ENCODE measurements around the gene TMEM151B. TPM values are rescaled to one million over a fixed set of nuclear protein-coding genes. Genes with fewer than 3 reads are reported as not detected.

The TMEM151B gene
- total and polyA plus RNA-seq, 9 of the 15 experiments (the other 6 are each of a cell fraction or from before 2014, with no cell fraction given): not detected

DNA sequence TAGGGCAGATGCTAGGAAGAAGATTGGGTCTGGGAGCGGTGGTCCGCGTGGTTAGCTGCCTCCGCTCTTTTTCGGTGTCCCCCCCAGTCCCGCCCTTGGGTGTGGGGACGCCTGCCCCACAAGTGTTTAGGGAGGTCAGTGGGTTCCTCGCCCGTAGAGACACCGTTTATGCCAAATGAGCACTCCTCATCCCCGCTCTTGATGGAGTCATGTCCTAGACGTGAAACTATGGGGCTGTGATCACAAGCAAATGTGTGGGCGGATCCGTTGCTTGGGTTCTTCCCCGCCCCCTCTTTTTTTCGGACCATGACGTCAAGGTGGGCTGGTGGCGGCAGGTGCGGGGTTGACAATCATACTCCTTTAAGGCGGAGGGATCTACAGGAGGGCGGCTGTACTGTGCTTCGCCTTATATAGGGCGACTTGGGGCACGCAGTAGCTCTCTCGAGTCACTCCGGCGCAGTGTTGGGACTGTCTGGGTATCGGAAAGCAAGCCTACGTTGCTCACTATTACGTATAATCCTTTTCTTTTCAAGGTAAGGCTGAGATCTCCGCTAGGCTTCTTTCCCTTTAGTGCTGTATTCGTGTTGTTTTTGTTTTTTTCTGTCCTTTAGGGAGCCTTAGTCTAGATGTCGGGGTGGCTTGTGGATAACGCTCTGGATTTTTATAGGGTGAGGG lies 23.4 kb upstream of the TMEM151B start, which contains the start of gene HSP90AB1 (continued):
- no peak for TF ChIP-seq MYBL2 (IDR thresholded peaks at IDR 0.05; ENCODE audit: low read depth)
- TF ChIP-seq MYBL2 (CRISPR knock-in tag; IDR thresholded peaks at IDR 0.05; ENCODE audit: borderline replicate concordance): no peak
- TF ChIP-seq, protein P1, sequence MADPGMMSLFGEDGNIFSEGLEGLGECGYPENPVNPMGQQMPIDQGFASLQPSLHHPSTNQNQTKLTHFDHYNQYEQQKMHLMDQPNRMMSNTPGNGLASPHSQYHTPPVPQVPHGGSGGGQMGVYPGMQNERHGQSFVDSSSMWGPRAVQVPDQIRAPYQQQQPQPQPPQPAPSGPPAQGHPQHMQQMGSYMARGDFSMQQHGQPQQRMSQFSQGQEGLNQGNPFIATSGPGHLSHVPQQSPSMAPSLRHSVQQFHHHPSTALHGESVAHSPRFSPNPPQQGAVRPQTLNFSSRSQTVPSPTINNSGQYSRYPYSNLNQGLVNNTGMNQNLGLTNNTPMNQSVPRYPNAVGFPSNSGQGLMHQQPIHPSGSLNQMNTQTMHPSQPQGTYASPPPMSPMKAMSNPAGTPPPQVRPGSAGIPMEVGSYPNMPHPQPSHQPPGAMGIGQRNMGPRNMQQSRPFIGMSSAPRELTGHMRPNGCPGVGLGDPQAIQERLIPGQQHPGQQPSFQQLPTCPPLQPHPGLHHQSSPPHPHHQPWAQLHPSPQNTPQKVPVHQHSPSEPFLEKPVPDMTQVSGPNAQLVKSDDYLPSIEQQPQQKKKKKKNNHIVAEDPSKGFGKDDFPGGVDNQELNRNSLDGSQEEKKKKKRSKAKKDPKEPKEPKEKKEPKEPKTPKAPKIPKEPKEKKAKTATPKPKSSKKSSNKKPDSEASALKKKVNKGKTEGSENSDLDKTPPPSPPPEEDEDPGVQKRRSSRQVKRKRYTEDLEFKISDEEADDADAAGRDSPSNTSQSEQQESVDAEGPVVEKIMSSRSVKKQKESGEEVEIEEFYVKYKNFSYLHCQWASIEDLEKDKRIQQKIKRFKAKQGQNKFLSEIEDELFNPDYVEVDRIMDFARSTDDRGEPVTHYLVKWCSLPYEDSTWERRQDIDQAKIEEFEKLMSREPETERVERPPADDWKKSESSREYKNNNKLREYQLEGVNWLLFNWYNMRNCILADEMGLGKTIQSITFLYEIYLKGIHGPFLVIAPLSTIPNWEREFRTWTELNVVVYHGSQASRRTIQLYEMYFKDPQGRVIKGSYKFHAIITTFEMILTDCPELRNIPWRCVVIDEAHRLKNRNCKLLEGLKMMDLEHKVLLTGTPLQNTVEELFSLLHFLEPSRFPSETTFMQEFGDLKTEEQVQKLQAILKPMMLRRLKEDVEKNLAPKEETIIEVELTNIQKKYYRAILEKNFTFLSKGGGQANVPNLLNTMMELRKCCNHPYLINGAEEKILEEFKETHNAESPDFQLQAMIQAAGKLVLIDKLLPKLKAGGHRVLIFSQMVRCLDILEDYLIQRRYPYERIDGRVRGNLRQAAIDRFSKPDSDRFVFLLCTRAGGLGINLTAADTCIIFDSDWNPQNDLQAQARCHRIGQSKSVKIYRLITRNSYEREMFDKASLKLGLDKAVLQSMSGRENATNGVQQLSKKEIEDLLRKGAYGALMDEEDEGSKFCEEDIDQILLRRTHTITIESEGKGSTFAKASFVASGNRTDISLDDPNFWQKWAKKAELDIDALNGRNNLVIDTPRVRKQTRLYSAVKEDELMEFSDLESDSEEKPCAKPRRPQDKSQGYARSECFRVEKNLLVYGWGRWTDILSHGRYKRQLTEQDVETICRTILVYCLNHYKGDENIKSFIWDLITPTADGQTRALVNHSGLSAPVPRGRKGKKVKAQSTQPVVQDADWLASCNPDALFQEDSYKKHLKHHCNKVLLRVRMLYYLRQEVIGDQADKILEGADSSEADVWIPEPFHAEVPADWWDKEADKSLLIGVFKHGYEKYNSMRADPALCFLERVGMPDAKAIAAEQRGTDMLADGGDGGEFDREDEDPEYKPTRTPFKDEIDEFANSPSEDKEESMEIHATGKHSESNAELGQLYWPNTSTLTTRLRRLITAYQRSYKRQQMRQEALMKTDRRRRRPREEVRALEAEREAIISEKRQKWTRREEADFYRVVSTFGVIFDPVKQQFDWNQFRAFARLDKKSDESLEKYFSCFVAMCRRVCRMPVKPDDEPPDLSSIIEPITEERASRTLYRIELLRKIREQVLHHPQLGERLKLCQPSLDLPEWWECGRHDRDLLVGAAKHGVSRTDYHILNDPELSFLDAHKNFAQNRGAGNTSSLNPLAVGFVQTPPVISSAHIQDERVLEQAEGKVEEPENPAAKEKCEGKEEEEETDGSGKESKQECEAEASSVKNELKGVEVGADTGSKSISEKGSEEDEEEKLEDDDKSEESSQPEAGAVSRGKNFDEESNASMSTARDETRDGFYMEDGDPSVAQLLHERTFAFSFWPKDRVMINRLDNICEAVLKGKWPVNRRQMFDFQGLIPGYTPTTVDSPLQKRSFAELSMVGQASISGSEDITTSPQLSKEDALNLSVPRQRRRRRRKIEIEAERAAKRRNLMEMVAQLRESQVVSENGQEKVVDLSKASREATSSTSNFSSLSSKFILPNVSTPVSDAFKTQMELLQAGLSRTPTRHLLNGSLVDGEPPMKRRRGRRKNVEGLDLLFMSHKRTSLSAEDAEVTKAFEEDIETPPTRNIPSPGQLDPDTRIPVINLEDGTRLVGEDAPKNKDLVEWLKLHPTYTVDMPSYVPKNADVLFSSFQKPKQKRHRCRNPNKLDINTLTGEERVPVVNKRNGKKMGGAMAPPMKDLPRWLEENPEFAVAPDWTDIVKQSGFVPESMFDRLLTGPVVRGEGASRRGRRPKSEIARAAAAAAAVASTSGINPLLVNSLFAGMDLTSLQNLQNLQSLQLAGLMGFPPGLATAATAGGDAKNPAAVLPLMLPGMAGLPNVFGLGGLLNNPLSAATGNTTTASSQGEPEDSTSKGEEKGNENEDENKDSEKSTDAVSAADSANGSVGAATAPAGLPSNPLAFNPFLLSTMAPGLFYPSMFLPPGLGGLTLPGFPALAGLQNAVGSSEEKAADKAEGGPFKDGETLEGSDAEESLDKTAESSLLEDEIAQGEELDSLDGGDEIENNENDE (IDR thresholded peaks at IDR 0.05; ENCODE audit: low read depth, low read length): peak; percentile 12
- TF ChIP-seq, protein P2, sequence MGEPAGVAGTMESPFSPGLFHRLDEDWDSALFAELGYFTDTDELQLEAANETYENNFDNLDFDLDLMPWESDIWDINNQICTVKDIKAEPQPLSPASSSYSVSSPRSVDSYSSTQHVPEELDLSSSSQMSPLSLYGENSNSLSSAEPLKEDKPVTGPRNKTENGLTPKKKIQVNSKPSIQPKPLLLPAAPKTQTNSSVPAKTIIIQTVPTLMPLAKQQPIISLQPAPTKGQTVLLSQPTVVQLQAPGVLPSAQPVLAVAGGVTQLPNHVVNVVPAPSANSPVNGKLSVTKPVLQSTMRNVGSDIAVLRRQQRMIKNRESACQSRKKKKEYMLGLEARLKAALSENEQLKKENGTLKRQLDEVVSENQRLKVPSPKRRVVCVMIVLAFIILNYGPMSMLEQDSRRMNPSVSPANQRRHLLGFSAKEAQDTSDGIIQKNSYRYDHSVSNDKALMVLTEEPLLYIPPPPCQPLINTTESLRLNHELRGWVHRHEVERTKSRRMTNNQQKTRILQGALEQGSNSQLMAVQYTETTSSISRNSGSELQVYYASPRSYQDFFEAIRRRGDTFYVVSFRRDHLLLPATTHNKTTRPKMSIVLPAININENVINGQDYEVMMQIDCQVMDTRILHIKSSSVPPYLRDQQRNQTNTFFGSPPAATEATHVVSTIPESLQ (CRISPR knock-in tag; IDR thresholded peaks at IDR 0.05): 0 out of 2 replicates have a peak, but pooled peaks have one; percentile 53
- no peak for TF ChIP-seq ZNF124 (CRISPR knock-in tag; IDR thresholded peaks at IDR 0.05)
- peak; percentile 99 for TF ChIP-seq TAF7 (tag; IDR thresholded peaks at IDR 0.05)
- TF ChIP-seq KLF16 (IDR thresholded peaks at IDR 0.05): 0 out of 2 replicates have a peak, but pooled peaks have one; percentile 18
- TF ChIP-seq, protein P3, sequence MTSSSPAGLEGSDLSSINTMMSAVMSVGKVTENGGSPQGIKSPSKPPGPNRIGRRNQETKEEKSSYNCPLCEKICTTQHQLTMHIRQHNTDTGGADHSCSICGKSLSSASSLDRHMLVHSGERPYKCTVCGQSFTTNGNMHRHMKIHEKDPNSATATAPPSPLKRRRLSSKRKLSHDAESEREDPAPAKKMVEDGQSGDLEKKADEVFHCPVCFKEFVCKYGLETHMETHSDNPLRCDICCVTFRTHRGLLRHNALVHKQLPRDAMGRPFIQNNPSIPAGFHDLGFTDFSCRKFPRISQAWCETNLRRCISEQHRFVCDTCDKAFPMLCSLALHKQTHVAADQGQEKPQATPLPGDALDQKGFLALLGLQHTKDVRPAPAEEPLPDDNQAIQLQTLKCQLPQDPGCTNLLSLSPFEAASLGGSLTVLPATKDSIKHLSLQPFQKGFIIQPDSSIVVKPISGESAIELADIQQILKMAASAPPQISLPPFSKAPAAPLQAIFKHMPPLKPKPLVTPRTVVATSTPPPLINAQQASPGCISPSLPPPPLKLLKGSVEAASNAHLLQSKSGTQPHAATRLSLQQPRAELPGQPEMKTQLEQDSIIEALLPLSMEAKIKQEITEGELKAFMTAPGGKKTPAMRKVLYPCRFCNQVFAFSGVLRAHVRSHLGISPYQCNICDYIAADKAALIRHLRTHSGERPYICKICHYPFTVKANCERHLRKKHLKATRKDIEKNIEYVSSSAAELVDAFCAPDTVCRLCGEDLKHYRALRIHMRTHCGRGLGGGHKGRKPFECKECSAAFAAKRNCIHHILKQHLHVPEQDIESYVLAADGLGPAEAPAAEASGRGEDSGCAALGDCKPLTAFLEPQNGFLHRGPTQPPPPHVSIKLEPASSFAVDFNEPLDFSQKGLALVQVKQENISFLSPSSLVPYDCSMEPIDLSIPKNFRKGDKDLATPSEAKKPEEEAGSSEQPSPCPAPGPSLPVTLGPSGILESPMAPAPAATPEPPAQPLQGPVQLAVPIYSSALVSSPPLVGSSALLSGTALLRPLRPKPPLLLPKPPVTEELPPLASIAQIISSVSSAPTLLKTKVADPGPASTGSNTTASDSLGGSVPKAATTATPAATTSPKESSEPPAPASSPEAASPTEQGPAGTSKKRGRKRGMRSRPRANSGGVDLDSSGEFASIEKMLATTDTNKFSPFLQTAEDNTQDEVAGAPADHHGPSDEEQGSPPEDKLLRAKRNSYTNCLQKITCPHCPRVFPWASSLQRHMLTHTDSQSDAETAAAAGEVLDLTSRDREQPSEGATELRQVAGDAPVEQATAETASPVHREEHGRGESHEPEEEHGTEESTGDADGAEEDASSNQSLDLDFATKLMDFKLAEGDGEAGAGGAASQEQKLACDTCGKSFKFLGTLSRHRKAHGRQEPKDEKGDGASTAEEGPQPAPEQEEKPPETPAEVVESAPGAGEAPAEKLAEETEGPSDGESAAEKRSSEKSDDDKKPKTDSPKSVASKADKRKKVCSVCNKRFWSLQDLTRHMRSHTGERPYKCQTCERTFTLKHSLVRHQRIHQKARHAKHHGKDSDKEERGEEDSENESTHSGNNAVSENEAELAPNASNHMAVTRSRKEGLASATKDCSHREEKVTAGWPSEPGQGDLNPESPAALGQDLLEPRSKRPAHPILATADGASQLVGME (CRISPR knock-in tag; IDR thresholded peaks at IDR 0.05): no peak

Measured in K562 (cell line).